ENCODE results near the gene PRDM1.
"Not testable (repeated sequence)": the region's sequence is repeated elsewhere in the genome, so short reads cannot be mapped to it uniquely, and the experiment has no call there.

Gene PRDM1

GRCh38 chr6:106136845-106137244 lies 50.7 kb downstream of the PRDM1 start:
- DNase-seq (ENCODE audit: low read depth): no peak

- DNase-seq (ENCODE audit: low read depth): no peak
Observed at GRCh38 chr6:106138151-106138550, 52.0 kb downstream of the PRDM1 start.

- DNase-seq (ENCODE audit: low read depth): no peak
Observed at GRCh38 chr6:106141441-106142237, 55.5 kb downstream of the PRDM1 start.

- DNase-seq (ENCODE audit: low read depth): no peak
Observed at GRCh38 chr6:106142876-106143431, 56.8 kb downstream of the PRDM1 start.

- DNase-seq (ENCODE audit: low read depth): no peak
Observed at GRCh38 chr6:106143665-106144064, 57.5 kb downstream of the PRDM1 start.

- DNase-seq (ENCODE audit: low read depth): no peak
Observed at GRCh38 chr6:106145144-106145543, 59.0 kb downstream of the PRDM1 start.

GRCh38 chr6:106145741-106146227 lies 59.6 kb downstream of the PRDM1 start:
- DNase-seq (ENCODE audit: low read depth): no peak

- DNase-seq (ENCODE audit: low read depth): no peak
Observed at GRCh38 chr6:106146852-106147351, 60.8 kb downstream of the PRDM1 start.

- no peak for DNase-seq (ENCODE audit: low read depth)
Observed at GRCh38 chr6:106147476-106147875, 61.3 kb downstream of the PRDM1 start.

- DNase-seq (ENCODE audit: low read depth): no peak
Observed at GRCh38 chr6:106149472-106150069, 63.4 kb downstream of the PRDM1 start.

- DNase-seq (ENCODE audit: low read depth): not testable (repeated sequence)
Observed at GRCh38 chr6:106152476-106152875, 66.3 kb downstream of the PRDM1 start.

- DNase-seq (ENCODE audit: low read depth): no peak
Observed at GRCh38 chr6:106152952-106153351, 66.8 kb downstream of the PRDM1 start.

- DNase-seq (ENCODE audit: low read depth): no peak
Observed at GRCh38 chr6:106154326-106154725, 68.2 kb downstream of the PRDM1 start.

- DNase-seq (ENCODE audit: low read depth): no peak
Observed at GRCh38 chr6:106155219-106155830, 69.2 kb downstream of the PRDM1 start.

GRCh38 chr6:106156413-106156812 lies 70.3 kb downstream of the PRDM1 start:
- no peak for DNase-seq (ENCODE audit: low read depth)

GRCh38 chr6:106156863-106157262 lies 70.7 kb downstream of the PRDM1 start:
- no peak for DNase-seq (ENCODE audit: low read depth)

- no peak for DNase-seq (ENCODE audit: low read depth)
Observed at GRCh38 chr6:106158816-106159215, 72.7 kb downstream of the PRDM1 start.
